A204.1 (cell line): ENCODE measurements around the gene BDH1.

Experiments
- FAIRE-seq: peaks from 2 replicates; lab custom pipeline; 2012; peaks lifted over from hg19 to GRCh38; lab: Jason Lieb, UNC

The BDH1 gene

GRCh38 chr3:197547306-197548011, 8.3 kb downstream of the BDH1 start:
- FAIRE-seq = no peak

GRCh38 chr3:197546307-197547085, 9.3 kb downstream of the BDH1 start:
- no peak for FAIRE-seq

- no peak for FAIRE-seq
Observed at GRCh38 chr3:197545571-197545970, 10.2 kb downstream of the BDH1 start.

GRCh38 chr3:197545101-197545500, 10.7 kb downstream of the BDH1 start:
- no peak for FAIRE-seq

- FAIRE-seq = no peak
Observed at GRCh38 chr3:197542741-197543454, 12.9 kb downstream of the BDH1 start.

GRCh38 chr3:197541756-197542539, 13.8 kb downstream of the BDH1 start:
- FAIRE-seq = no peak

- FAIRE-seq = no peak
Observed at GRCh38 chr3:197540961-197541377, 14.8 kb downstream of the BDH1 start.

- no peak for FAIRE-seq
Observed at GRCh38 chr3:197539651-197540051, 16.1 kb downstream of the BDH1 start.

- no peak for FAIRE-seq
Observed at GRCh38 chr3:197533927-197534725, 21.6 kb downstream of the BDH1 start.

GRCh38 chr3:197533396-197533795, 22.4 kb downstream of the BDH1 start:
- no peak for FAIRE-seq

- no peak for FAIRE-seq
Observed at GRCh38 chr3:197532388-197532787, 23.4 kb downstream of the BDH1 start.

- FAIRE-seq = no peak
Observed at GRCh38 chr3:197528190-197528589, 27.6 kb downstream of the BDH1 start.

GRCh38 chr3:197527569-197527968, 28.2 kb downstream of the BDH1 start:
- no peak for FAIRE-seq

GRCh38 chr3:197525706-197526105, 30.1 kb downstream of the BDH1 start:
- no peak for FAIRE-seq

GRCh38 chr3:197524128-197524527, 31.6 kb downstream of the BDH1 start:
- no peak for FAIRE-seq

- no peak for FAIRE-seq
Observed at GRCh38 chr3:197523526-197523925, 32.2 kb downstream of the BDH1 start.

GRCh38 chr3:197522881-197523441, 32.8 kb downstream of the BDH1 start:
- no peak for FAIRE-seq

GRCh38 chr3:197522183-197522715, 33.5 kb downstream of the BDH1 start:
- no peak for FAIRE-seq

- FAIRE-seq = no peak
Observed at GRCh38 chr3:197521277-197522182, 34.2 kb downstream of the BDH1 start.
